GM18505 (cell line): ENCODE results near the gene PALLD.

ENCODE experiments used
- ATAC-seq: cut with Tn5 transposase; IDR thresholded peaks from one replicate; pipeline ENCODE4 v1.9.1; 2021; ENCODE audit not compliant: unreplicated experiment
- POLR2A ChIP-seq: IDR thresholded peaks from 4 replicates; pipeline ENCODE4 v1.6.1; 2011; ENCODE audit warnings: borderline replicate concordance; ENCODE audit not compliant: insufficient read depth, insufficient read length; ENCODE audit errors: extremely low read depth

The PALLD gene

DNA sequence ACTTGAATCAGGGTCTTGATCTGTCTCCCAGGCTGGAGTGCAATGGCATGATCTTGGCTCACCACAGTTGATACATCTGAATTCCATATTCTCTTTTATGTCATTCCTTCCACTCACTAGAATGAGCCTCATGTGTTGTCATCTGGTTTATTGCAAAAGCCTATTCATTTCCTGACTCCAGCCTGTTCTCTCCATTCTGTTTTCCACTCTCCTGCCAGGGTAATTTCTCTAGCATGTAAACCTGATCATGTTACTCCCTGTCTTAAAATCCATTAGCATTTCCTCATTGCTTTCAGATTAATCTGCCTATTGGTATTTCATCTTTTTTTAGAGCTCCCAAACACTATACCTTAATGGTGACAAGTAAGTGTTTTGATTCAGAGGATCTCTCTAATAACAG, 12.2 kb upstream of the PALLD start:
- ATAC-seq = no peak
- TF ChIP-seq POLR2A = no peak

DNA sequence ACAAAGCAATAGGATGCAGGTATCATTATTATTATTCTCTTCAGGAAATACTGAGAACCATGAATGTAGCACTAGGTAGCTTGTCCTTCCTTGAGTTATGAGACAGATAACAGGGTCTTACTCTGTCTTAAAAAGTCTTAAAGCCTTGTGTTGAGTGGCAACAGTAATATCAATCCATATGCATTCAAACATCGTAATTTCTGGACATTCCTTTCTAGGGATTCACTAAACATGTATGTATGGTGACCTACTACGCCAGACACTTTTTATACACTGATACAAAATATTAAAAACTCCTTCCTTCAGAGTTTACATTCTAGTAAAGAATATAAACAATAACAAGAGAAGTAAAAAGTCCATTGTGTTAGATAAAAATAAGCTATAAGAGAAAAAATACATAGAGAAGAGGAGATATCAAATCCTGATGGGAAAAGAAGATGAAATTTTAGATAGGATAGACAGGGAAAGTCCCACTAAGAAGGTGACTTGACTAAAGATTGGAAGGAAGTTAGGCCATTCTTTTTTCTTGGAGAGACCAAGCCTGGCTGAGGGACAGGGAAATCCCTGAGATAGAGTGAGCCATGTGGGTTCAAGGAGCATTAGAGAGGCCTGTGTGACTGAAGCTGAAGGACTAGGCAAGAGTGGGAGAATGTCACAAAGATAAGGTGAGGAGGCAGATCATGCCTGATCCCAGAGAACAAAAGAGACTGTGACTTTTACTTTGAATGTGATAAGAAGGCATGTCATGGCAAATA, 11.5 kb upstream of the PALLD start:
- no peak for TF ChIP-seq POLR2A

DNA sequence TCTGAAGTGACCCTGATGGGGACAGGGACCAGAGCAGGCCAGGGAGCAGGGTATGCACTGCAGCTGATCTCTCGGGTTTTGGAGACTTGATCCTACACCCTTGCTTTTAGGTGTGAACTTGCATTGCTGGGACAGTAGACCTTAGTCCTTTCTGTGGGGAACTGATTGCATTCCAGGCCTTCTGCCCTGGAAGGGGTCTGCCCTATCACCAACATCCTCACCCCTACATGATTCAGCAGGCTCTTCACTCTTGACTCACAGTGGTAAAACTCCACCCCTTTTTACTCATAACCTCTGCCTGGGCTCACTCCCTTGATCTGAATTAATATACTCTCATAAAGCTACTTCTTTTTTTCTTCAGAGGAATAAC, 10.0 kb upstream of the PALLD start:
- no peak for ATAC-seq
- TF ChIP-seq POLR2A = no peak

More for the DNA sequence above, 11.5 kb upstream of the PALLD start:
- ATAC-seq = no peak

DNA sequence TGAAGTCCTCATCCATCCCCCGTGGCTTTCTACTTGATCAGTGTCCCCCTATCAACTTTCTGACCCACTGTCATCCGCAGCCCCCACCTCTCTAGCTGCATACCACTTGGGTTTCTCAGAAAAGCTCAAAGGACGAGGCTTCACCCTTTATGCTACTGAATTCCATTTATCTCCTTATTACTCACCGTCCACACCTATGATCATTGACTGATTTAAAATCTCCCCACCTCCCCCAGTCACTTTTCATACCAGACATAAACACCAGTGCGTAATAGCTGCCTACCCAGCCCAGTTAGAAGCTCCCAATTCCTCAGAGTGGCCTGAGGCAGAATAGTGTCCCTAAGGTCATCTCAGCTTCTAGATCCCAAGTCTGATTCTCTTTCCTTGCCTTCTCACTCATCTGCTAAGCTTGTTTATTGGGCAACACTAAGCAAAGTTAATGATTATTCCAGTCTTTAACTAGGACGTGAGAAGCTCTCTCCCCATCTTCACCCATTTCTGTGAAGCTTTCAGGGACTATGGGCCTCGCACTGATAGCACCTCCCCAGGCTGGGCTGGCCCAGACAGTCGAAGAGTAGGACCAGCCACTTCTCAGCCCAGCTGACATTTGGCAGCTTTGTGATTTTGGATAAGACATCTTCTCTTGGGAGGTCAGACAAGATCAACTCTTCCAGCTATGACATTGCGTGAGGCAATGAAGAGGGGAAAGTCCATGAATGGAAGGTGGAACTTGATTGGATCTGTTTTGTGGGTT, 9.4 kb upstream of the PALLD start:
- no peak for ATAC-seq
- TF ChIP-seq POLR2A = no peak

DNA sequence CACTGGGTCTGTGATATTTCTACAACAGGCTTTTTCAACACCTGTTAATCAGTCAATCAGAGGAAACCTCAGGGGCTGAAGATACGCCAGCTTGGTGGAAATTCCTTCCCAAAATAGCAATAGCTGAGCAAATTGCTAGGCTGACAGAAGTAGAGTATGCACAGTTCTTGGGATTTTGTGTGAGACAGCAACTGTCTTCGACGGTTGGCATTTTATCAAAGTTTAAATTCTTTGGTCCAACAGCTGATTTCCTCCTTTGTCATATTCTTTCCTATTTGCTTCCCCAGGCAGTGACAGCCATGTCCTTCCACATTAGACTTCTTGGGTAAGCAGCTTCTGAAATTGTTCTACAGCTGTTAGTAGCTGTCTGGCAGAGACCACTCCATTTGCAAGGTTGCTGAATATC, 8.0 kb upstream of the PALLD start:
- no peak for TF ChIP-seq POLR2A
- no peak for ATAC-seq

DNA sequence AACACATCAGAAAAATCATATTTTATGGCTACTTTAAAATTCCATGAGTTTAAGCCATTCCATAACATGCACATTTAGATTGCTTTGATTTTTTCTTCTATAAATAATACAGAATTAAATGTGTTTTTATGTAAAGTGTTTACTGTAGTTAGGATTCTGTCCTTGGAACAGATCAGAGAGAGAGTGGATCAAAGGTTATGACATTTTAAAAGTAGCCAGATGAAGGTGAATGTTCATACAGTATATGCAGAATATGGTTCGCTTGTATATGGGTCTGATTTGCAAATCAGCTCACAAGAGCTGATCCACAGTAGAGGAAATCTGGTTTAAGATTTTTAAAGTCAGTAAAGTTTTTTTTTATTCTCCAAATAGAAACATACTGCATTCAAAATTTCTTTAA, 7.2 kb upstream of the PALLD start:
- no peak for ATAC-seq
- TF ChIP-seq POLR2A = no peak

DNA sequence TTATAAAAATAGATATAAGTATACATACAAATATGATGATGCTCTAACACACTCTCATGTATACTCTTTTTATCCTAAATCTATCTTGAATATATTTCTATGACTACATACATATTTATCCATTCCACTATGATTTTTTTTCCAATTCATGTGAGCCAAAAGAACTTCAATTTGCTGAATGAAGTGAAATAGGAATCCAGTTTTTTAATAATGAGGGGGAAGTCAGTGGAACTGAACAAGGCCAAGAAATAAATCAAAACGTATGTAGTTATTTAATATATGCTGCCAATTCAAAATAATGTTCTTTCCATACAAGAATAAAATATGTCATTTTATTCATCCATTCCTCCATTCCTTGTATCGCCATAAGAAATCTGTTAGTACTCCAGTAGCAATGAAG, 6.1 kb upstream of the PALLD start:
- no peak for ATAC-seq
- TF ChIP-seq POLR2A = no peak

DNA sequence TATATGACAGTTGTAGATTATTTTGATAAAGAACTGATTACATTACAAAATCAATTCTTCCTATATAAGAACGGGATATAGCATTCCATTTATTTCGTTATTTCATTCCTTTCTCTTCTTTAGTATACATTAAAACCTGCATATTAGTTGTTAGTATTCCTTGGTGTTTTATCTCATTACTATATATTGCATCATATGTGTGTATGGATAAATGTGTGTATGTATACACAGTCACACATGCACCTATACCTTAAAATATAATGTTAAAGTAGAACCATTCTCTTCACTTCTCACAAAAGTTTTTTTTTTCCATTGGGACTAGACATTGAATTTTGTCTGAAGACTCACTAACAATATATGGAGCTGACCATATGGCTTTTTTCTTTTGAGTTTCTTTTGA, 5.3 kb upstream of the PALLD start:
- TF ChIP-seq POLR2A = no peak
- no peak for ATAC-seq

DNA sequence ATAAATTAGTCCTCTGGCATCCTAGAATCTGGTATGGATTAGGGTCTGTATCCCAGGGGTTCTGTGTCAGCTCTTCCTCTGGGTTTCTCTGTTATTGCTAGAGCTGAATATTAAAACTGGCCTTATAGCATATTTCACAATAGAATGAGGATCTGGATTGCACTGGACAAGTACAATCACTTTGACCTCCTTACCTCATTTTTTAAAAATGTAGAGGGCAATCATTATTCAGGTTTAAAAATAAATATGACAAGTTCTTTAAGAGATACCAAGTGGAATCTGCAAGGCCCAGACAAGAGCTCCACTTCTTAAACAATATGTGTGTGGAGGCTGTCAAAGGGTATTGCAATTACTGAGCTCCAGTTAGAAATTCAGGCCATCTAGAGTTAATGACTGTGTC, 1.4 kb downstream of the PALLD start:
- no peak for ATAC-seq

DNA sequence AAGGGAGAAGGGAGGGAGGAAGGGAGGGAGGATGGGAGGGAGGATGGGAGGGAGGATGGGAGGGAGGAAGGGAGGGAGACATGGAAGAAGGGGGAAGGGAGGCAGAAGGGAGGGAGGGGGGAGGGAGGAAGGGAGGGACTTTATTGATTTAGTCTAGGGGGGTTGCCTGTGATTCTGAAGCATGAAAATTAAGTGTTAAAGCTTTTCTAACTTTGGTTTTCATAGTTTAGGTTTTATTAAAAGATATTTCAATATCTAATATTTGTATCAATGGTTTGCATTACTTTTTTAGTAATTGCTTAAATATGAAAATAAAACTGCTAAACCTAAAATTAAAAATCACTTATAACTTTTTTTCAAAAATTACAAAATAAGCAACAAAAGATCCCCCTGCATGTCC, 2.4 kb downstream of the PALLD start:
- no peak for ATAC-seq
- no peak for TF ChIP-seq POLR2A

More for the DNA sequence above, 1.4 kb downstream of the PALLD start:
- TF ChIP-seq POLR2A = no peak

DNA sequence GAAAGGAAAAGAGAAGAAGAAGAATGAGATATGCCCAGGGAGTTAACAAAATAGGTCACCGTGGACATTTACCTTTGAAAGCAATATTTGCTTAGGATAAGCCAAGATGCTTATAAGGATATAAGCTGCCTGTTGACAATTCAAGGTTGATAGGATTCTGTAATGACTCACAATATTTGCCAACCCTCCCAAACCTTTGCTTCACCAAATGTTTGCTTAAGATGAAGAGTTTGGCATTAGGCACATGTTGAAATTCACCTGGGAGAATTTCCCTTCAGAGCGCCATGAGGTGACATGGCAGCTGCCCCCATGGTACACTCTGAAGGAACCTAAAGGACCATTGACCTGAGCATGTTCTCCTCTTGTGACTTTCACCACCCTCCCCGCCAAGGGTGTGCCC, 4.6 kb downstream of the PALLD start:
- TF ChIP-seq POLR2A = no peak
- no peak for ATAC-seq

DNA sequence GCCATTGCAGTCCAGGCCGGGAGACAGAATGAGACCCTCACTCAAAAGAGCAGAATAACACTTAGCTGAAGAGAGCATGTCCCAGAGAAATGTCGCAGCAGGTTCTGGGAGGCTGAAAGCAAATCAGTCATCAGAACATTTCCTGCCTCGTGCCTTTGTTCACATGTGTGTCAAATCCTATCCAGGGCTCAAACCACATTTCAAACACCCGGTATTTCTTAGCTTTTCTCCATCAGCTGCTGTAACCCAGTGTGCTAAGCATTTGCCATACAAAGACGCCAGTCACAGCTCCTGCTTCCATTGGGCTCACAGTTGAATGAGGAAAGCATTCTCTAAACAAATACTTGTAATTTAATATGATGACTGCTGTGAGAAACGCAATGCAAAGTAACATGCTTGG, 6.0 kb downstream of the PALLD start:
- ATAC-seq = no peak
- no peak for TF ChIP-seq POLR2A

DNA sequence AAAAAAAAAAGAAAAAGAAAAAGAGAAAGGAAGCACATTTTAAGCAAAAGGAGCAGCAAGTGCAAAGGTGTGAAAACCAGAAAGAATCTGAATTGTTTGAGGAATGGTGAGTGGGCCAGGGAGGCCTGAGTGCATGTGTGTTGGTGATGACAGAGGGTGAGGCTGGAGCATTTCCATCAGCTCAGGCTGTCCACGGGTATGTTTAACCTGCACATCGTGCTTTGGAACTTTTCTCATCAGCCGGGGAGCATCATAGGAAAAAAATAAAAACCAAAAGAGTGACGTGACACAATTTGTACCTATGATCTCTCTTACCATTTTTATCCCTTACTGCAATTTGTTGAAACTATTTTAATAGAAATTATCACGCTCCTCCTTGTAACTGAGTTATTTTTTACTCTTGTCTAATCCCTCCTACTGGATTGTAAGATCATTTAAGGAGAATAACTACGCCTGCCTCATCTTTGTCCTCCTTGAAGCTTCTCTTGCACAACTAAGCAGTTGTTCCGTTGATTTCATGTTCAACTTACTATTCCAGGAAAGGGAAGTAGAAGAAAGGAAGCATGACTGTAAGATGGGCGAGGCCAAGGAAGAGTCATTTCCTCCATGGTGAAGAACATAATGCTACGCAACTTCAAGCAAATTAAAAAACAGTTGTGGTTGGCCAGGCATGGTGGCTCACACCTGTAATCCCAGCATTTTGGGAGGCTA, 7.0 kb downstream of the PALLD start:
- TF ChIP-seq POLR2A = no peak
- no peak for ATAC-seq

DNA sequence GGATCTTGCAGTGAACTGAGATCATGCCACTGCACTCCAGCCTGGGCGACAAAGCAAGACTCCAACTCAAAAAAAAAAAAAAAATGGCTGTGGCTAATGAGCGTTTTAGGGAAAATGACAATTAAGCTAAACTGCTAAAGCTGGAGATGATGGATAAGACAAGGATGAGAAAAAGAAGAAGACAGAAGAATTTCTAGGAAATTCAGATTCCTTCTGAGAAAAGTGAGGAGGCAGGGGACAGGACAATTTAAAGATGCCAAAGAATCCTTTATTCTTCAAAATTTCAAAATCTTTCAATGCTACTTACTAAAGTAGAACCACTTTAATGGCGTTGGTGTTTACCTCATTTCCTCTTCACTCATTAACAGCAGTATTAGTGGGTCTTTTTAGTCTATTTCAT, 7.7 kb downstream of the PALLD start:
- TF ChIP-seq POLR2A = no peak
- no peak for ATAC-seq
